Breast epithelium (tissue), 4 donors: Measurements from ENCODE around the gene ATP2B2. TPM values are rescaled to one million over a fixed set of nuclear protein-coding genes. Genes with fewer than 3 reads are reported as not detected.

Experiments
- DNase-seq, 2 donors: peaks; one replicate each; pipeline ENCODE4 v3.0.0-alpha.2; 2019; ENCODE audit warnings: low spot score in 2 of 2
- H3K27ac ChIP-seq, 2 donors: fragments of 200-600 bp; sonication (generic) in 1 of 2; one replicate each; pipeline ENCODE4 v1.5.1; 2016 to 2019; ENCODE audit warnings: mild to moderate bottlenecking in 1 of 2
- H3K27me3 ChIP-seq, 2 donors: fragments of 200-600 bp; sonication (generic) in 1 of 2; one replicate each; pipeline versions ENCODE4 v1.5.1 to v1.6.0; 2017 to 2019; ENCODE audit warnings: control low read depth in 1 of 2, mild to moderate bottlenecking in 1 of 2
- H3K36me3 ChIP-seq: fragments of 200-600 bp; one replicate; pipeline ENCODE4 v1.5.1; 2019
- H3K4me1 ChIP-seq, 2 donors: fragments of 200-600 bp; sonication (generic); one replicate each; pipeline ENCODE4 v1.5.1; 2016 to 2019; ENCODE audit warnings: control low read depth in 1 of 2
- H3K4me3 ChIP-seq, 3 donors: fragments of 200-600 bp; sonication (generic); 1 replicate in 2 of 3; 2 replicates in 1 of 3; pipeline ENCODE4 v1.5.1; 2016 to 2019; ENCODE audit warnings: mild to moderate bottlenecking in 3 of 3, moderate library complexity in 2 of 3
- H3K9me3 ChIP-seq, 2 donors: fragments of 200-600 bp; sonication (generic) in 1 of 2; one replicate each; pipeline ENCODE4 v1.5.1; 2016 to 2019; ENCODE audit warnings: control low read depth in 1 of 2
- POLR2A ChIP-seq: fragments of 450-650 bp; IDR thresholded peaks from one replicate; pipeline ENCODE4 v1.6.1; 2016; ENCODE audit warnings: antibody characterized with exemption, mild to moderate bottlenecking, moderate library complexity
- POLR2AphosphoS5 ChIP-seq, 3 donors: sonication (generic); formaldehyde crosslinking; IDR thresholded peaks; one replicate each; pipeline ENCODE4 v1.6.1; 2017; ENCODE audit warnings: antibody characterized with exemption in 3 of 3
- intact Hi-C: fragments of 100-400 bp; cut with DNase I; formaldehyde crosslinking; loops from one replicate; pipeline ENCODE4 v1.15.1; 2023; ENCODE audit warnings: low total_unique reads
- total RNA-seq, 3 donors: library from RNA; depleted of rRNA; stranded (reverse); fragments of >200 nt; gene quantifications; one replicate each; pipeline ENCODE4 v1.1.0, GENCODE V29; 2016
- TF ChIP-seq, protein P1 (sequence below), 3 donors: fragments of 450-650 bp; IDR thresholded peaks; one replicate each; pipeline ENCODE4 v1.5.1; 2016 to 2017; ENCODE audit warnings: antibody characterized with exemption in 3 of 3, mild to moderate bottlenecking in 3 of 3, moderate library complexity in 3 of 3

The ATP2B2 gene
- total RNA-seq, 3 donors from 2014 or later = under 0.01 to 0.15 TPM; not detected in 1

DNA sequence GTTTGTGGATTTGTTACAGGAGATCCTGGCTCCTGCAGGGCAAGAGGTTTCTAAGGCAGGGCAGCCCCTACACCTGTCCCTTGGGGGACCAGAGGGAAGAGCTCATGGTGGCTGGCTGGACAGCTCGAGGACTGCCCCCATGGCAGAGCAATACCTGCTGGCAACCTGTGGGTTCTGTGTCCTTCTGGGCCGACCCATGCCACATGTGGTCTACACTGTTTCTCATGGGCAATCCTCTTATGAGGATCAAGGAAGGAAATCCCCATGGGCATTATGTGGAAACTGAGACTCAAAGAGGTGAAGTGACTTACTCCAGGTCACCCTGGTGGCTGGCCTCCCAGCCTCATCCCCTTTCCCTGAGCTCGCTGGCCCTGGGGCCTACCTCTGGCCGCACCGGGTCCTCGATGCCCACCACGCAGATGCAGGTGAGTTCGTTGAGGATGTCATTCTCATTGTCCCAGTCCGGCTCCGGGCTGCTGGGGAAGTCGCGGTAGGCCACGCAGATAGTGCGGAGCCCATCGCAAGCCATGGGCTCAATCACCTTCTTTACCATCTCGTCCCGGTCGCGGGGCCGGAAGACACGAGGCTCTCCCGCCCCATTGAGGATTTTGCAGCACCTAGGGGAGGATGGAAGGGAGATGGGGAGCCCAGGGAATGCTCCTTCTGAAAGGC is 146.9 kb downstream of the ATP2B2 start:
- intact Hi-C loops = no loop called here
- TF ChIP-seq POLR2A (no peak), POLR2AphosphoS5 (IDR thresholded peaks at IDR 0.05) (no peak)
- TF ChIP-seq, protein P1, sequence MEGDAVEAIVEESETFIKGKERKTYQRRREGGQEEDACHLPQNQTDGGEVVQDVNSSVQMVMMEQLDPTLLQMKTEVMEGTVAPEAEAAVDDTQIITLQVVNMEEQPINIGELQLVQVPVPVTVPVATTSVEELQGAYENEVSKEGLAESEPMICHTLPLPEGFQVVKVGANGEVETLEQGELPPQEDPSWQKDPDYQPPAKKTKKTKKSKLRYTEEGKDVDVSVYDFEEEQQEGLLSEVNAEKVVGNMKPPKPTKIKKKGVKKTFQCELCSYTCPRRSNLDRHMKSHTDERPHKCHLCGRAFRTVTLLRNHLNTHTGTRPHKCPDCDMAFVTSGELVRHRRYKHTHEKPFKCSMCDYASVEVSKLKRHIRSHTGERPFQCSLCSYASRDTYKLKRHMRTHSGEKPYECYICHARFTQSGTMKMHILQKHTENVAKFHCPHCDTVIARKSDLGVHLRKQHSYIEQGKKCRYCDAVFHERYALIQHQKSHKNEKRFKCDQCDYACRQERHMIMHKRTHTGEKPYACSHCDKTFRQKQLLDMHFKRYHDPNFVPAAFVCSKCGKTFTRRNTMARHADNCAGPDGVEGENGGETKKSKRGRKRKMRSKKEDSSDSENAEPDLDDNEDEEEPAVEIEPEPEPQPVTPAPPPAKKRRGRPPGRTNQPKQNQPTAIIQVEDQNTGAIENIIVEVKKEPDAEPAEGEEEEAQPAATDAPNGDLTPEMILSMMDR (IDR thresholded peaks at IDR 0.05) = no peak
- H3K9me3 ChIP-seq = peaks cover 0 to 5% of the 10 kb centered on the region in 2 donors

DNA sequence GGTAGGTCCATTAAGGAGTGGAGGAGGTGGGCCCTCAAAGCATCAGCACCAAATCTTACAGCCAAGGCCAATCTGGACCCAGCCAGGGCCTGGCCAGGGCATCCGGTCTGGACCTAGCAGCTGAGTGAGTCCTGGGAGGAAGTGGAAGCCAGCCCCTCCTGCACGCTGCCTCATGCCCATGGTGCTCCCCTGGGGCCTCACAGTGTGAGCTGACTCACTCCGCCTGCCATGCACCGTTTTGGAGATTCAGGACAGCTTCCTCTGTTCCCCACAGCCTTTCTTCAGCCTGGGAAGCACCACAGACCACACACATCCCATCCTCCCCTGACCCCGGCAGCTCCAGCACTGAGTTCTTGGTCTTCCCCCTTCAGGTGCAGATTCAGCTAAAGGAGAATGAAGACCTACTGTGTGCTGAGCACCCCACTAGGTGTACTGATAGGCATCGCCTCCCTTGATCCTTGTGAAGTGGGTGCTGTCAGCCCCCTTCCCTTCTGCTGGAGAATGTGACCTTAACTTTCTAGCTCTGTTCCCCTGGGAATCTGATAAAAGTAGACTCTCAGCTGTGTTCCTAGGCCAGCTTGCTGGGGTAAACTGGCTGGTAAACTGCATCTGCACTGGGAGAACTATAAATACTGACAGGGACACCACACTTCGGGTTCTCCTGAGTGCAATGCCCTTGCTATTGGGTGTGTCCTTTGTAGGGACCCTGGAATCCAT is 147.6 kb downstream of the ATP2B2 start:
- Histone ChIP-seq H3K4me3 (no peak overlapping the region), H3K36me3 (no peaks in the 10 kb centered on the region), H3K27ac (no peak overlapping the region), H3K4me1 (no peaks in the 10 kb centered on the region), H3K27me3 (peaks cover 0 to 2% of the 10 kb centered on the region in 2 donors), H3K9me3 (no peaks in the 10 kb centered on the region)
- TF ChIP-seq POLR2AphosphoS5 (IDR thresholded peaks at IDR 0.05) (no peak), POLR2A (no peak)
- TF ChIP-seq, protein P1 (IDR thresholded peaks at IDR 0.05) = no peak
- intact Hi-C loops = no loop called here
- no peak for DNase-seq

More for the DNA sequence above, 146.9 kb downstream of the ATP2B2 start:
- Histone ChIP-seq H3K27ac (no peak overlapping the region), H3K4me3 (no peak overlapping the region), H3K4me1 (no peaks in the 10 kb centered on the region), H3K36me3 (no peaks in the 10 kb centered on the region), H3K27me3 (peaks cover 0 to 2% of the 10 kb centered on the region in 2 donors)
- no peak for DNase-seq

DNA sequence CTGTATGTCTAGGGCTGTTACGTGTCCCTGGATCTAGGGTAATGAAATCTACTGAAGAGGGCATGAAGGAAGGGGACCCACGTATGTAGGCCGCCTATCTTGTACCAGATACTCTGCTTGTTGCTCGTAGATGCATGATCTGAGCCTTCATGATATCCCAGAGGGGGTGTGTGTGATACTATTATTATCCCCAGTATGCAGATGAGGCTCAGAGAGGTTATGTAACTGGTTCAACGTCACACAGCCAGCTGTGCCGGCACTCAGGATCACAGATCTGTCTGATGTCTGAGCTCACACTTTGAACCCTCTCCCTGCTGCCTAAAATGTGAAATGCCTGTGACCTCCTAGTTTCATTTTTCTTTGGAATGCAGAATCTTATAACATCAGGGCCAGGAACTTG is 148.3 kb downstream of the ATP2B2 start:
- intact Hi-C loops = no loop called here
- no peak for DNase-seq
- Histone ChIP-seq H3K9me3 (no peaks in the 10 kb centered on the region), H3K27me3 (peaks cover 0 to 2% of the 10 kb centered on the region in 2 donors), H3K27ac (no peak overlapping the region), H3K36me3 (no peaks in the 10 kb centered on the region), H3K4me3 (no peak overlapping the region), H3K4me1 (no peaks in the 10 kb centered on the region)
- TF ChIP-seq POLR2A (no peak), POLR2AphosphoS5 (IDR thresholded peaks at IDR 0.05) (no peak)
- TF ChIP-seq, protein P1 (IDR thresholded peaks at IDR 0.05) = no peak

DNA sequence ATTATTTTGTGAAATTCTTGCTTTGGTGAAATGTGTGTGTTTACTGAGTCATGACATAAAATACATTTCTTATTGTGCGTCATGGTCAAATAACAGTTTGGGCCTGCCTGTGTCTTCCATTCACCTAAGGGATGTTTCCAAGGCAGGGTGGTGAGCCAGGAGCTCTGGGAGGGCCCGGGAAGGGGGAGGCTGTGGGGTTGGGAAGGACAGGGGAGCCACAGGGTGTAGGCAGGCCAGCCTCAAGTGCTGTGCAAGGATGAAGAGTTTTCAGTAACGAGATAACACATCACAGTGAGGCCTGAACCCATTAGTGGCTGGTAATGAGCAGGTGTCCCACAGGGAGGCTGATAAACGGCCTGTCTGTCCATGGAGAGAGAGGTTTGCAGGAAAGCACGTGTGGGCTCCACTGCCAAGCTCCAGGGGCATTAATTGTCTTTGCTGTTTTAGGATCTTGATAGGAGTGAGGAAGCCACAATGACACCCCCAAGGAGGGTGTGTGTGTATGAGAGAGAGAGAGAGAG is 148.9 kb downstream of the ATP2B2 start:
- DNase-seq = no peak
- H3K9me3 ChIP-seq = no peaks in the 10 kb centered on the region
- intact Hi-C loops = no loop called here

More for the DNA sequence above, 148.9 kb downstream of the ATP2B2 start:
- Histone ChIP-seq H3K4me1 (no peaks in the 10 kb centered on the region), H3K36me3 (no peaks in the 10 kb centered on the region), H3K27me3 (peaks cover 0 to 2% of the 10 kb centered on the region in 2 donors), H3K27ac (no peak overlapping the region), H3K4me3 (no peak overlapping the region)
- TF ChIP-seq, protein P1 (IDR thresholded peaks at IDR 0.05) = no peak
- TF ChIP-seq POLR2A (no peak), POLR2AphosphoS5 (IDR thresholded peaks at IDR 0.05) (no peak)
